ENCODE results near the gene PRKG1.
"Not testable (repeated sequence)": the region's sequence is repeated elsewhere in the genome, so short reads cannot be mapped to it uniquely, and the experiment has no call there.

The PRKG1 gene

GRCh38 chr10:51321980-51322379 lies 247.7 kb downstream of the PRKG1 start:
- no peak for DNase-seq (ENCODE audit: low spot score)

GRCh38 chr10:51325649-51326048 lies 251.4 kb downstream of the PRKG1 start:
- no peak for DNase-seq (ENCODE audit: low spot score)

- DNase-seq (ENCODE audit: low spot score), result no peak
Observed at GRCh38 chr10:51326174-51326573, 251.9 kb downstream of the PRKG1 start.

- DNase-seq (ENCODE audit: low spot score), result no peak
Observed at GRCh38 chr10:51327432-51327831, 253.1 kb downstream of the PRKG1 start.

GRCh38 chr10:51340366-51340765 lies 266.1 kb downstream of the PRKG1 start:
- no peak for DNase-seq (ENCODE audit: low spot score)

- DNase-seq (ENCODE audit: low spot score), result no peak
Observed at GRCh38 chr10:51340845-51341610, 266.7 kb downstream of the PRKG1 start.

- not testable (repeated sequence) for DNase-seq (ENCODE audit: low spot score)
Observed at GRCh38 chr10:51341745-51342144, 267.5 kb downstream of the PRKG1 start.

- DNase-seq (ENCODE audit: low spot score), result no peak
Observed at GRCh38 chr10:51342381-51342780, 268.1 kb downstream of the PRKG1 start.

GRCh38 chr10:51343391-51343790 lies 269.1 kb downstream of the PRKG1 start:
- no peak for DNase-seq (ENCODE audit: low spot score)

GRCh38 chr10:51344371-51344770 lies 270.1 kb downstream of the PRKG1 start:
- DNase-seq (ENCODE audit: low spot score), result no peak

GRCh38 chr10:51348622-51349021 lies 274.3 kb downstream of the PRKG1 start:
- no peak for DNase-seq (ENCODE audit: low spot score)

GRCh38 chr10:51357170-51357569 lies 282.9 kb downstream of the PRKG1 start:
- DNase-seq (ENCODE audit: low spot score), result no peak

- no peak for DNase-seq (ENCODE audit: low spot score)
Observed at GRCh38 chr10:51358227-51358626, 283.9 kb downstream of the PRKG1 start.

- no peak for DNase-seq (ENCODE audit: low spot score)
Observed at GRCh38 chr10:51363415-51363814, 289.1 kb downstream of the PRKG1 start.

GRCh38 chr10:51364674-51365073 lies 290.4 kb downstream of the PRKG1 start:
- no peak for DNase-seq (ENCODE audit: low spot score)

- DNase-seq (ENCODE audit: low spot score), result no peak
Observed at GRCh38 chr10:51366044-51366443, 291.8 kb downstream of the PRKG1 start.

GRCh38 chr10:51367127-51367526 lies 292.8 kb downstream of the PRKG1 start:
- no peak for DNase-seq (ENCODE audit: low spot score)

- no peak for DNase-seq (ENCODE audit: low spot score)
Observed at GRCh38 chr10:51367694-51368093, 293.4 kb downstream of the PRKG1 start.

GRCh38 chr10:51368943-51369342 lies 294.7 kb downstream of the PRKG1 start:
- DNase-seq (ENCODE audit: low spot score), result no peak

- DNase-seq (ENCODE audit: low spot score), result no peak
Observed at GRCh38 chr10:51369903-51370302, 295.6 kb downstream of the PRKG1 start.

- no peak for DNase-seq (ENCODE audit: low spot score)
Observed at GRCh38 chr10:51371743-51372142, 297.5 kb downstream of the PRKG1 start.

GRCh38 chr10:51375790-51376189 lies 301.5 kb downstream of the PRKG1 start:
- no peak for DNase-seq (ENCODE audit: low spot score)

- no peak for DNase-seq (ENCODE audit: low spot score)
Observed at GRCh38 chr10:51377070-51377931, 303.0 kb downstream of the PRKG1 start.

All from COLO829 (cell line).